ENCODE measurements around the gene ASIC2. TPM values are rescaled to one million over a fixed set of nuclear protein-coding genes. Genes with fewer than 3 reads are reported as not detected.

The ASIC2 gene
- total RNA-seq, 1 donor: not detected

DNA sequence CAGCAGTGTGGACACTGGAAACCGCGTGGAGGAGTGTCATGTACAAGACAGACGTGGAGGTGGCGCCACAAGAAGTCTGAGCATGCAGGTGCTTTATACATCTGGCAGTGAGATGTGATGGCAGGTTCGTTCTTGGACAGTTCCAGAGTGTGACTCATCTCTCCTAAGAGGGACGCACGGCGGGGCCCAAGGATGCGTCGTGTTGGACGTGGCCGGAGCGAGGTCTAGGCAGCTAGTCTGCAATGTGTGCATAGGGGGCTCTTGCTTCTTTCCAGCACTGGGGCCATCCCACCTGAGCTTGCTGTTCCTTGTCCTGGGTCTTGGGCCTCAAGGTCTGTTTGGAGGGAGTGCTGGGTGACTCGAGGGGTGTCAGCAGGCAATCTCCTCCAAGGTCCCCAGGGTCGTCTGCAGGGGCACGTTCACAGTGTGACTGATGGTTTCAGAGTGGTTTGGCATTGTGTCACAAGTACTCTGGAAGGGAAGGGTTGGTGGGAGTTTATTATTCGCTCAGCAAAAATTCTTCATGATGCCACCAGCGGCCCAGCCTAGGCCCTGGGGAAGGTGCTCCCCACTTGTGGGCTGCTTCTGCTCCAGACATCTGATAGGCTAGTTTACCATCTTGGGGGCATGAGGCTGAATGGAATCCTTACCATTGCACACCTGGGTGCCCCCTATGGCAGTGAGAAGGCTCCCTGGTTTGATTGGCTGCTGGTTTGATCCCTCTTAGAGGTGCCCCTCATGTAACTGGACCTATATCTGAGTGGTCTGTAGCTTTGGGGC, 279.3 kb downstream of the ASIC2 start:
- no peak for DNase-seq (ENCODE audit: insufficient read length, low spot score, missing footprints)
- Histone ChIP-seq H3K36me3 (ENCODE audit: insufficient read depth, low read length) (no peaks in the 10 kb centered on the region), H3K27me3 (ENCODE audit: insufficient read depth, low read length) (no peaks in the 10 kb centered on the region), H3K27ac (ENCODE audit: low read depth, low read length) (no peak overlapping the region), H3K9me3 (ENCODE audit: low read depth, low read length) (no peaks in the 10 kb centered on the region), H3K4me3 (ENCODE audit: insufficient read depth, low read length) (no peak overlapping the region), H2AFZ (ENCODE audit: low read length) (no peak overlapping the region), H3K4me1 (ENCODE audit: insufficient read depth, low read length) (peaks cover 4% of the 10 kb centered on the region), H3K79me2 (ENCODE audit: insufficient read depth, low read length) (no peaks in the 10 kb centered on the region), H4K20me1 (ENCODE audit: insufficient read depth, low read length) (no peaks in the 10 kb centered on the region), H3K4me2 (ENCODE audit: insufficient read depth, low read length) (no peak overlapping the region)
- TF ChIP-seq, protein P1, sequence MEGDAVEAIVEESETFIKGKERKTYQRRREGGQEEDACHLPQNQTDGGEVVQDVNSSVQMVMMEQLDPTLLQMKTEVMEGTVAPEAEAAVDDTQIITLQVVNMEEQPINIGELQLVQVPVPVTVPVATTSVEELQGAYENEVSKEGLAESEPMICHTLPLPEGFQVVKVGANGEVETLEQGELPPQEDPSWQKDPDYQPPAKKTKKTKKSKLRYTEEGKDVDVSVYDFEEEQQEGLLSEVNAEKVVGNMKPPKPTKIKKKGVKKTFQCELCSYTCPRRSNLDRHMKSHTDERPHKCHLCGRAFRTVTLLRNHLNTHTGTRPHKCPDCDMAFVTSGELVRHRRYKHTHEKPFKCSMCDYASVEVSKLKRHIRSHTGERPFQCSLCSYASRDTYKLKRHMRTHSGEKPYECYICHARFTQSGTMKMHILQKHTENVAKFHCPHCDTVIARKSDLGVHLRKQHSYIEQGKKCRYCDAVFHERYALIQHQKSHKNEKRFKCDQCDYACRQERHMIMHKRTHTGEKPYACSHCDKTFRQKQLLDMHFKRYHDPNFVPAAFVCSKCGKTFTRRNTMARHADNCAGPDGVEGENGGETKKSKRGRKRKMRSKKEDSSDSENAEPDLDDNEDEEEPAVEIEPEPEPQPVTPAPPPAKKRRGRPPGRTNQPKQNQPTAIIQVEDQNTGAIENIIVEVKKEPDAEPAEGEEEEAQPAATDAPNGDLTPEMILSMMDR (IDR thresholded peaks at IDR 0.05; ENCODE audit: extremely low read depth, low read depth, low read length): no peak

DNA sequence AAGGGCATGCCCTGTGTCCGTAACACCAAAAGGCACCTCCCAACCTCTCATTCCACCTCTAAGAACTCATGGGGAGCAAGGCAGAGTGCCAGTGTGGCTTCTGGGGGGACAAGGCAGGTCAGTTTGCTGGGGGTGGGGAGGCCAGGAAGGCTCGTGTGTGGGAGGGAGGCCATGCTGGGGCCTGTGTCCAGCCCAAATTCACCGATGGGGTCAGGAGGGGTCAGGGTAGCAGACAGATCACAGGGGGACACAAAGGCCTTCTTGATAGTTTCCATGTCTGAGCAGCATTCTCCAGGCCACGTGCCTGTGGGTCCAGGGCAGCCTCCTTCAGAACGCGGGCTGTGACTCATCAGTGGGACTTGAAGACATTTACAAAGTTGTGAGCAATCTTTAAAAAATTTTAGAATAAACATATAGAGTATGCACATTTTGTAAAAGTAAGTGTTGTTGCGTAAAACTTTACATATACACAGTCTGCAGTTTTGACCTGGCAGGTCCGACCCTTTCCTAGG, 280.5 kb downstream of the ASIC2 start:
- H2AFZ ChIP-seq (ENCODE audit: low read length): no peak overlapping the region
- H3K9me3 ChIP-seq (ENCODE audit: low read depth, low read length): no peaks in the 10 kb centered on the region
- no peaks in the 10 kb centered on the region for H3K27me3 ChIP-seq (ENCODE audit: insufficient read depth, low read length)
- H3K4me1 ChIP-seq (ENCODE audit: insufficient read depth, low read length): peaks cover 4% of the 10 kb centered on the region
- TF ChIP-seq, protein P1 (IDR thresholded peaks at IDR 0.05; ENCODE audit: extremely low read depth, low read depth, low read length): no peak
- no peak overlapping the region for H3K27ac ChIP-seq (ENCODE audit: low read depth, low read length)
- no peaks in the 10 kb centered on the region for H3K36me3 ChIP-seq (ENCODE audit: insufficient read depth, low read length)
- no peak overlapping the region for H3K4me2 ChIP-seq (ENCODE audit: insufficient read depth, low read length)
- H4K20me1 ChIP-seq (ENCODE audit: insufficient read depth, low read length): no peaks in the 10 kb centered on the region
- H3K79me2 ChIP-seq (ENCODE audit: insufficient read depth, low read length): no peaks in the 10 kb centered on the region
- DNase-seq (ENCODE audit: insufficient read length, low spot score, missing footprints): peak; percentile 96
- H3K4me3 ChIP-seq (ENCODE audit: insufficient read depth, low read length): no peak overlapping the region

DNA sequence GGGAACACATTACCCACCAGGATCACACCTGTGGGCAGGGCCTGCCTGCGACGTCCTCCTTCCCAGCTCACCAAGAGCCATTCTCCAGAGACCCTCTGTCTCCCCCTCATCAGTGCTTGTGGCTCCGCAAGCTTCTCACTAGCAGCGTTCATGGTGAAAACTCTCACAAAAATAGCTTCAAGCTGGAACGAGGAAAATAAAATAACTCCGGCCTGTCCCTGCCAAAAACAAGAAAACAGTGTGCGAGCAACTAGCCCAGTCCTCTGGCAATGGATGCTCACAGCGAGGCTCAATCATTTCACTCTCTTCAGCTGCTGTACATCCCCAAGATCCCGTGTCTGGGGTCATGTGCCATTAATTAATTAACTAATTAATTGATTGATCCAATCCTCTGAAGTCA, 283.5 kb downstream of the ASIC2 start:
- H2AFZ ChIP-seq (ENCODE audit: low read length): no peak overlapping the region
- no peak overlapping the region for H3K27ac ChIP-seq (ENCODE audit: low read depth, low read length)
- H3K36me3 ChIP-seq (ENCODE audit: insufficient read depth, low read length): no peaks in the 10 kb centered on the region
- no peaks in the 10 kb centered on the region for H3K27me3 ChIP-seq (ENCODE audit: insufficient read depth, low read length)
- no peaks in the 10 kb centered on the region for H3K79me2 ChIP-seq (ENCODE audit: insufficient read depth, low read length)
- H3K4me3 ChIP-seq (ENCODE audit: insufficient read depth, low read length): no peak overlapping the region
- TF ChIP-seq, protein P1 (IDR thresholded peaks at IDR 0.05; ENCODE audit: extremely low read depth, low read depth, low read length): no peak
- no peaks in the 10 kb centered on the region for H3K9me3 ChIP-seq (ENCODE audit: low read depth, low read length)
- no peak overlapping the region for H3K4me2 ChIP-seq (ENCODE audit: insufficient read depth, low read length)
- peaks cover 4% of the 10 kb centered on the region for H3K4me1 ChIP-seq (ENCODE audit: insufficient read depth, low read length)
- DNase-seq (ENCODE audit: insufficient read length, low spot score, missing footprints): no peak
- no peaks in the 10 kb centered on the region for H4K20me1 ChIP-seq (ENCODE audit: insufficient read depth, low read length)

DNA sequence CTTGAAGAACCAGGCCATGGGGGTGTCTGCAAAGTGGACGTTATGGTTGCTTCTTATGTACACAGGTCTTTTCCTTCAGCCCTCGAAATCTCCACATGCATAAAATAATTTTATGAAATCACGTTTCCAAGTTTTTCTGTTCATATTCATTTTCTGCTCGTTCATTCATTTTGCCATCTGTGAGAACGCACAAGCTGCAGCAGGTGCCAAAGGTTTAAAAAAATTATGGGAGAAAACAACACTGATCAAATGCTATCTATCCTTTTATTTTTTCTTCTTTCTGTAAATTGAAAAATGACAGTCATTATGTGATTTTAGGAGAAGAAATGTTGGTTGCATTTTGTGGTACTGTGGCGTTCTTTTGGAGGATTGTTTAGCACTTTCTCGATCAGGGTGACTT, 285.9 kb downstream of the ASIC2 start:
- Histone ChIP-seq H2AFZ (ENCODE audit: low read length) (no peak overlapping the region), H3K4me2 (ENCODE audit: insufficient read depth, low read length) (no peak overlapping the region), H3K4me3 (ENCODE audit: insufficient read depth, low read length) (no peak overlapping the region), H3K27me3 (ENCODE audit: insufficient read depth, low read length) (no peaks in the 10 kb centered on the region), H3K27ac (ENCODE audit: low read depth, low read length) (no peak overlapping the region), H4K20me1 (ENCODE audit: insufficient read depth, low read length) (no peaks in the 10 kb centered on the region), H3K4me1 (ENCODE audit: insufficient read depth, low read length) (no peaks in the 10 kb centered on the region), H3K79me2 (ENCODE audit: insufficient read depth, low read length) (no peaks in the 10 kb centered on the region), H3K36me3 (ENCODE audit: insufficient read depth, low read length) (no peaks in the 10 kb centered on the region), H3K9me3 (ENCODE audit: low read depth, low read length) (no peaks in the 10 kb centered on the region)
- TF ChIP-seq, protein P1 (IDR thresholded peaks at IDR 0.05; ENCODE audit: extremely low read depth, low read depth, low read length): no peak
- DNase-seq (ENCODE audit: insufficient read length, low spot score, missing footprints): no peak

Data from osteoblast (primary cell).